HepG2 (cell line): ENCODE results near the gene PLIN3. TPM values are rescaled to one million over a fixed set of nuclear protein-coding genes. Genes with fewer than 3 reads are reported as not detected.

Source experiments
- FOXA1 ChIP-seq, 2 experiments: fragments of 450-650 bp in 1 of 2; sonication (generic) in 1 of 2; formaldehyde crosslinking in 1 of 2; IDR thresholded peaks; 2 replicates each; pipeline versions ENCODE4 v1.4.0 to v1.6.1; 2016 to 2020; ENCODE audit warnings: missing genetic modification reagents in 1 of 2
- HIC2 ChIP-seq: sonication (generic); formaldehyde crosslinking; IDR thresholded peaks from 2 replicates; pipeline ENCODE4 v1.9.0; 2022; ENCODE audit warnings: low read depth, missing genetic modification reagents
- KAT8 ChIP-seq: IDR thresholded peaks from 2 replicates; pipeline ENCODE4 v1.6.1; 2016; ENCODE audit warnings: missing genetic modification reagents, missing compliant biosample characterization
- NR2F1 ChIP-seq, 2 experiments: fragments of 450-650 bp in 1 of 2; formaldehyde crosslinking in 1 of 2; IDR thresholded peaks; 2 replicates each; pipeline versions ENCODE4 v1.5.0 to v1.6.1; 2016 to 2020; ENCODE audit warnings: mild to moderate bottlenecking in 1 of 2, missing compliant biosample characterization in 1 of 2, missing genetic modification reagents in 1 of 2, moderate library complexity in 1 of 2
- NR2F6 ChIP-seq, 2 experiments: IDR thresholded peaks; 2 replicates each; pipeline ENCODE4 v1.6.1; 2016; ENCODE audit warnings: antibody characterized with exemption in 1 of 2, mild to moderate bottlenecking in 1 of 2
- PHB2 ChIP-seq: fragments of 450-650 bp; IDR thresholded peaks from 2 replicates; pipeline ENCODE4 v1.6.1; 2018; ENCODE audit not compliant: partially characterized antibody
- SIN3B ChIP-seq: fragments of 150-350 bp; IDR thresholded peaks from 2 replicates; pipeline ENCODE4 v1.6.1; 2014; ENCODE audit warnings: low read length
- SMAD9 ChIP-seq: sonication (generic); formaldehyde crosslinking; IDR thresholded peaks from 2 replicates; pipeline ENCODE4 v1.5.1; 2020; ENCODE audit warnings: mild to moderate bottlenecking, missing genetic modification reagents
- ZBTB7B ChIP-seq: sonication (generic); formaldehyde crosslinking; IDR thresholded peaks from 2 replicates; pipeline ENCODE4 v1.4.0; 2020; ENCODE audit warnings: missing genetic modification reagents
- ZNF543 ChIP-seq: sonication (generic); formaldehyde crosslinking; IDR thresholded peaks from 2 replicates; pipeline ENCODE4 v1.4.0; 2020; ENCODE audit warnings: mild to moderate bottlenecking, missing genetic modification reagents
- ZNF563 ChIP-seq: sonication (generic); formaldehyde crosslinking; IDR thresholded peaks from 2 replicates; pipeline ENCODE4 v1.8.0; 2022; ENCODE audit warnings: mild to moderate bottlenecking, moderate library complexity, missing genetic modification reagents
- ZNF749 ChIP-seq: sonication (generic); formaldehyde crosslinking; IDR thresholded peaks from 2 replicates; pipeline ENCODE4 v1.8.0; 2022; ENCODE audit warnings: mild to moderate bottlenecking, missing genetic modification reagents, moderate library complexity, borderline replicate concordance
- ZNF784 ChIP-seq: sonication (generic); formaldehyde crosslinking; IDR thresholded peaks from 2 replicates; pipeline ENCODE4 v1.5.1; 2020; ENCODE audit warnings: missing genetic modification reagents, mild to moderate bottlenecking, borderline replicate concordance
- polyA plus RNA-seq, 8 experiments: library from polyadenylated mRNA; depleted of rRNA in 3 of 8; stranded (reverse) in 7 of 8; unstranded in 1 of 8; fragments of >200 nt; fragmentation: Illumina TruSeq in 4 of 8; extraction: Trizol in 4 of 8; gene quantifications; 2 replicates each; pipeline versions ENCODE4 v1.2.1 to v1.2.3, GENCODE V29; 2011 to 2016; ENCODE audit warnings: low read depth in 4 of 8, missing spikeins in 1 of 8, mixed read lengths in 1 of 8; ENCODE audit not compliant: insufficient read depth in 1 of 8
- total RNA-seq, 5 experiments: library from RNA; depleted of rRNA; stranded (reverse); fragments of >200 nt; fragmentation: Illumina TruSeq; extraction: Trizol; gene quantifications; 2 replicates each; pipeline ENCODE4 v1.2.3, GENCODE V29; 2016; ENCODE audit warnings: low read depth in 1 of 5
- TF ChIP-seq, protein P1 (sequence below): sonication (generic); formaldehyde crosslinking; IDR thresholded peaks from 2 replicates; pipeline ENCODE4 v1.4.0; 2020; ENCODE audit warnings: missing genetic modification reagents, borderline replicate concordance
- TF ChIP-seq, protein P2 (sequence below): sonication (generic); formaldehyde crosslinking; IDR thresholded peaks from 2 replicates; pipeline ENCODE4 v1.4.0; 2020; ENCODE audit warnings: mild to moderate bottlenecking, missing genetic modification reagents

The PLIN3 gene
- total and polyA plus RNA-seq, 2 of the 13 experiments (the other 11 are each of a cell fraction or from before 2014, with no cell fraction given): 49.3 to 57.9 TPM

DNA sequence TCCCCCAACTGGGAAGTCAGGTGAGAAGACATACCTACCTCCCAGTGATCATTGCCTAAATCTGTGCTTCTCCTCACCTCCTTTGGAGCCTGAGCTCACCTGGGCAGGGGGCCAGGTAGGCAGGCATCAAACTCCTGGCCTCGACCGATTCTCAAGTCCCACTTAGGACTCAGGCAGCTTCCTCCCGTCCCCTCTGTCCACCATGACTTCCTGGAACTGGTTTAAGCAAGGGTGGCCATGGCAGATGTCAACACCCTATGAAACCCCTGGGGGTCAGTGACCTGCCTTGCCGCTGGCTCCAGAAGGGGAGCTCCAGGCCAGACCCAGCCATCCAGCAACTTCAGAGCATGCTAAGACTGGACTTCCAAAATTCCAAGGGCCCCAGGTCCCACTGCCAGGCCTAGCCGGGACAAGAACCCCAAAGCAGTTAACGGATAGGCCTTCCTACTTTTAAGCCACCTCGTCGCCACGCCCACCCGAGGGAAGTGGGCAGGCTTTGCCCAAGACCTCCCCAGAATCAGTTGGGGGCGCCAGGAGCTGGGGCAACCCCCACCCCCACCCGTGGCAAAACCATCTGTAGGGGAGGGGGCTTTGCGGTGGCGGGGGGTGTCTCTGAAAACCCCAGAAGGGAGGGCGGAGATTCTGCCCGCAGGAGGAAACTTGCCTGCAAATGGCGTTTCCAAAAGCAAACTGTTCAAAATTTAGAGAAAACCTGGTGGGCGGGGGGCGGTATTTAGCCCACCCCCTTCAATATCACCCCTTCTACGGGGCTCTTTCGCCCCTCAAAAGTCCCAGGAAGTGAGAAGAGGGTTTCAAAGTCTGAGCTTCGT is 657 bp downstream of the PLIN3 start (continued):
- TF ChIP-seq KAT8 (CRISPR knock-in tag) (no peak), HIC2 (no peak), ZNF563 (CRISPR knock-in tag) (0 out of 2 replicates have a peak, but pooled peaks have one; percentile 20), ZNF543 (CRISPR knock-in tag) (no peak), SIN3B (no peak), PHB2 (no peak), SMAD9 (0 out of 2 replicates have a peak, but pooled peaks have one; percentile 52), NR2F6 (IDR thresholded peaks at IDR 0.05) (peak; percentile 48), NR2F6 (CRISPR knock-in tag; IDR thresholded peaks at IDR 0.05) (peak; percentile 45; the same call in 1 of the 2 replicates), ZNF784 (CRISPR knock-in tag) (0 out of 2 replicates have a peak, but pooled peaks have one; percentile 37), ZBTB7B (peak; percentile 45; the same call in 1 of the 2 replicates), FOXA1 (IDR thresholded peaks at IDR 0.05) (no peak), FOXA1 (CRISPR knock-in tag; IDR thresholded peaks at IDR 0.05) (peak; percentile 73), NR2F1 (CRISPR knock-in tag; IDR thresholded peaks at IDR 0.05) (peak in 1 of 2 experiments; percentile 45; a peak in 1 of 4 replicates), ZNF749 (CRISPR knock-in tag) (no peak)
- TF ChIP-seq, protein P1, sequence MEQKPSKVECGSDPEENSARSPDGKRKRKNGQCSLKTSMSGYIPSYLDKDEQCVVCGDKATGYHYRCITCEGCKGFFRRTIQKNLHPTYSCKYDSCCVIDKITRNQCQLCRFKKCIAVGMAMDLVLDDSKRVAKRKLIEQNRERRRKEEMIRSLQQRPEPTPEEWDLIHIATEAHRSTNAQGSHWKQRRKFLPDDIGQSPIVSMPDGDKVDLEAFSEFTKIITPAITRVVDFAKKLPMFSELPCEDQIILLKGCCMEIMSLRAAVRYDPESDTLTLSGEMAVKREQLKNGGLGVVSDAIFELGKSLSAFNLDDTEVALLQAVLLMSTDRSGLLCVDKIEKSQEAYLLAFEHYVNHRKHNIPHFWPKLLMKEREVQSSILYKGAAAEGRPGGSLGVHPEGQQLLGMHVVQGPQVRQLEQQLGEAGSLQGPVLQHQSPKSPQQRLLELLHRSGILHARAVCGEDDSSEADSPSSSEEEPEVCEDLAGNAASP (CRISPR knock-in tag): peak; percentile 44; the same call in 1 of the 2 replicates
- TF ChIP-seq, protein P2, sequence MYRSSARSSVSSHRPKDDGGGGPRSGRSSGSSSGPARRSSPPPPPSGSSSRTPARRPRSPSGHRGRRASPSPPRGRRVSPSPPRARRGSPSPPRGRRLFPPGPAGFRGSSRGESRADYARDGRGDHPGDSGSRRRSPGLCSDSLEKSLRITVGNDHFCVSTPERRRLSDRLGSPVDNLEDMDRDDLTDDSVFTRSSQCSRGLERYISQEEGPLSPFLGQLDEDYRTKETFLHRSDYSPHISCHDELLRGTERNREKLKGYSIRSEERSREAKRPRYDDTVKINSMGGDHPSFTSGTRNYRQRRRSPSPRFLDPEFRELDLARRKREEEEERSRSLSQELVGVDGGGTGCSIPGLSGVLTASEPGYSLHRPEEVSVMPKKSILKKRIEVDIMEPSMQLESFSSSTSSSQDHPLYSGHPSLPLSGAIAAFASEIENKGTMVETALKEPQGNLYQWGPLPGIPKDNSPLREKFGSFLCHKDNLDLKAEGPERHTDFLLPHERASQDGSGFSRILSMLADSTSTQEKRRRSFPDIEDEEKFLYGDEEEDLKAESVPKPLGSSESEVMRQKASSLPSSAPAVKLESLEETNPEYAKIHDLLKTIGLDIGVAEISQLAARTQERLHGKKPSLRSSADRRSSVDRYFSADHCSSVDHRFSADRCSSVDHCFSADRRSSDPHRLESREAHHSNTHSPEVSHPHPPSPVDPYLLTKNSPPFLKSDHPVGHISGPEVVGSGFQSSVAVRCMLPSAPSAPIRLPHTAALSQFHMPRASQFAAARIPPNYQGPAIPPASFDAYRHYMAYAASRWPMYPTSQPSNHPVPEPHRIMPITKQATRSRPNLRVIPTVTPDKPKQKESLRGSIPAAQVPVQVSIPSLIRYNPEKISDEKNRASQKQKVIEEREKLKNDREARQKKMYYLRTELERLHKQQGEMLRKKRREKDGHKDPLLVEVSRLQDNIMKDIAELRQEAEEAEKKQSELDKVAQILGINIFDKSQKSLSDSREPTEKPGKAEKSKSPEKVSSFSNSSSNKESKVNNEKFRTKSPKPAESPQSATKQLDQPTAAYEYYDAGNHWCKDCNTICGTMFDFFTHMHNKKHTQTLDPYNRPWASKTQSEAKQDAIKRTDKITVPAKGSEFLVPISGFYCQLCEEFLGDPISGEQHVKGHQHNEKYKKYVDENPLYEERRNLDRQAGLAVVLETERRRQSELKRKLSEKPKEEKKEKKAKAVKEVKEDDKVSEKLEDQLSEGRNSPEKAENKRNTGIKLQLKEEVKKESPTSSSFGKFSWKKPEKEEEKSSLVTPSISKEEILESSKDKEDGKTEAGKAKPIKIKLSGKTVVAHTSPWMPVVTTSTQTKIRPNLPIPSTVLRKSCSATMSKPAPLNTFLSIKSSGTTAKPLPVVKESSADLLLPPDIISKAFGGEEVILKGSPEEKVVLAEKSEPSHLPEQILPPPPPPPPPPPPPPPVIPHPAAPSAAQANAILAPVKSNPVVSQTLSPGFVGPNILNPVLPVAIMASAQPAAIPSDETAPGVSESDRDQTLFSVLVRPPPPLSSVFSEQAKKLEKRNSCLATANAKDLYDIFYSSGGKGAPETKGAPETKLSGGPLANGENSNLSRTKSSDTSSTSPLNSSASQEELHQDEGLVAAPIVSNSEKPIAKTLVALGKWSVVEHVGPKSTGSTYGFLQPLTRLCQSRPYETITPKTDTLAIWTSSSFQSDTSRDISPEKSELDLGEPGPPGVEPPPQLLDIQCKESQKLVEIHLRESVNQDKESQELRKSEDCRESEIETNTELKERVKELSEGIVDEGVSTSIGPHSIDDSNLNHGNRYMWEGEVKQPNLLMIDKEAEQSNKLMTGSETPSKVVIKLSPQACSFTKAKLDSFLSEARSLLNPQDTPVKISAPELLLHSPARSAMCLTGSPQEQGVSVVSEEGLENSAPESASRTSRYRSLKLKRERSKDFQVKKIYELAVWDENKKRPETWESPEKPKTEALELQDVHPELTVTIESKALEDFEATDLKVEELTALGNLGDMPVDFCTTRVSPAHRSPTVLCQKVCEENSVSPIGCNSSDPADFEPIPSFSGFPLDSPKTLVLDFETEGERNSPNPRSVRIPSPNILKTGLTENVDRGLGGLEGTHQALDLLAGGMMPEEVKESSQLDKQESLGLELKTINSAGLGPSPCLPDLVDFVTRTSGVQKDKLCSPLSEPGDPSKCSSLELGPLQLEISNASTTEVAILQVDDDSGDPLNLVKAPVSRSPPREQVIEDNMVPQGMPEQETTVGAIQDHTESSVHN (CRISPR knock-in tag): no peak
